ENCODE measurements around the gene CNTNAP2. TPM values are rescaled to one million over a fixed set of nuclear protein-coding genes. Genes with fewer than 3 reads are reported as not detected.
"Not testable (repeated sequence)": the region's sequence is repeated elsewhere in the genome, so short reads cannot be mapped to it uniquely, and the experiment has no call there.

Gene CNTNAP2
- total RNA-seq, 1 donor from 2014 or later: 0.48 TPM

GRCh38 chr7:147071536-147071935, 954.9 kb downstream of the CNTNAP2 start:
- DNase-seq (no peak), ATAC-seq (ENCODE audit: poor library complexity) (no peak)
- intact Hi-C loops (cut with DNase I): no loop called here

DNA sequence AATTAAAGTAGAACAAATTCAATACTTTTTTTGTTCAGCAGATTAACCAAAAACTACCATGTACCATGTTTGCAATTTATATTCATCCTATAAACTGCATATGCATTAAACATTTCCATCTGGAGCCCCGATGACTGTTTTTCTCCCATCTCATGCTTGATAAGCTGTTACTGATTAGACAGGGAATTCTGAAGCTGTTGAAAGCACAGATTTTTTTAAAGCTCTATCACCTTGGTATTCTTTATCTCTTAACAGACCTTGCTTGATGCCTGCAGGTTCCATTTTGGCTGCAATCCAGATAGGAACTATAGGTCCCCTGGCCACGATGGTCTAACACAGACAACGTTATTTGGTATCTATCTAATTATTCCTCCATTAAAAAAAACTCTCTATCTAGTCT, 961.7 kb downstream of the CNTNAP2 start:
- intact Hi-C loops (cut with DNase I): no loop called here
- no peak for ATAC-seq (ENCODE audit: poor library complexity)
- DNase-seq: no peak

GRCh38 chr7:147079083-147079482, 962.5 kb downstream of the CNTNAP2 start:
- DNase-seq (no peak), ATAC-seq (ENCODE audit: poor library complexity) (no peak)
- intact Hi-C loops (cut with DNase I): no loop called here

DNA sequence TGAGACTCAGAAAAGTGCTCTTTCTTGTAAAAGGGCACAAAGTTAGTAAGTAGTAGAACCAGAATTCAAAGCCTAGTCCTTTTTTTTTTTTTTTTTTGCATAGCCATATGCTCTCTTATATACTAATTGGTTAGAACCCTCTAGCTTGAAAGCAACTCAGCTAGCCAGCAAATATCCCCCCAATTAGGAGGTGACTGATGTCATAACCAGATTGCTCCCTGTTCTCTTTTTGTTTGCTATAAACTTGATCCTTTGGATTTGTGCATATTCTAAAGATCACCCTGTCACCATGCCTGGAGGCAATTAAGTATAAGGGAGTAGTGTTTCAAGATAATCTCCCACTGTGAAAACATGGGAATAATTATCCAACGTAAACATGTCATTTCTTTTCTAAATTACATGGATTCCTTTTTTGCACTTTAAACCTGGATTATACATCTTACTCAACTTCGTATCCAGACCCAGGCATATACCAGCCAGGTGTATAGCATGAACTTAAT, 963.4 kb downstream of the CNTNAP2 start:
- intact Hi-C loops (cut with DNase I): no loop called here

DNA sequence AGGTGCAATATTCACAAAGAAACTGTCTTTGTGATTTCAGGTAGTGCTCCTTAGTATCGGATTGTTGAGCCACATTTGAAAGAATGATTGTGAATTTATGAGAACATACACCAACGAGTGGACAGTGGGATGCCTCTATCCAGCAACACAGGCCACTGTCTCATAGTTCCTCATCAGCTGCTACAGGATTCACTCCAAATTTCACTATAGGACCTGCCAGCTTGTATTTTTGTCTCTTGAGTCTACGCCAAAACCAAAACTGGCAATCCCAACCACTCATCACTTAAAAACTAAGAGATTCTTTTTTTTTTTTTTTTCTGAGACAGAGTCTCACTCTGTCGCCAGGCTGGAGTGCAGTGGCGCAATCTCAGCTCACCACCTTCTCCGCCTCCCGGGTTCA, 964.5 kb downstream of the CNTNAP2 start:
- no peak for DNase-seq
- no peak for ATAC-seq (ENCODE audit: poor library complexity)

More for the DNA sequence above, 963.4 kb downstream of the CNTNAP2 start:
- no peak for ATAC-seq (ENCODE audit: poor library complexity)
- DNase-seq: no peak

DNA sequence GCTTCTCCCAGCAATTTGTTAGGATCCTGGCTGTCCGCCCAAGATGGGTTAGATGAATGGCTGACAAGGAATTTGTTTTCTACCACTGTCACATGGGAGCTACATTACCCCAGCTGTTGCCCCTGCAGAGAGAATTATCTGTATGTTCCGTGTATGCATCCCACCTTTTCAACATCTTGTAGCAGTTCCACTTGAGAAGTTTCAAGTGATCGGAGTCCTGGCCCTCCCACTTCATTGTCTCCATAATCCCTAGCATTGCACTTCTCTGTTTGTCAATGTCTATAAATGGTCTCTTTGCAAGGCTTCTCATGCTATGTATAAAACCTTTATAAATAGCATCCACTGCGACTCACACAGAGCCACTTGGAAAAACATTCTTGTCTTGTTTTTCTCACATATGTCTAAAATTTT, 972.5 kb downstream of the CNTNAP2 start:
- no peak for ATAC-seq (ENCODE audit: poor library complexity)
- DNase-seq: no peak
- intact Hi-C loops (cut with DNase I): no loop called here

More for the DNA sequence above, 964.5 kb downstream of the CNTNAP2 start:
- intact Hi-C loops (cut with DNase I): no loop called here

DNA sequence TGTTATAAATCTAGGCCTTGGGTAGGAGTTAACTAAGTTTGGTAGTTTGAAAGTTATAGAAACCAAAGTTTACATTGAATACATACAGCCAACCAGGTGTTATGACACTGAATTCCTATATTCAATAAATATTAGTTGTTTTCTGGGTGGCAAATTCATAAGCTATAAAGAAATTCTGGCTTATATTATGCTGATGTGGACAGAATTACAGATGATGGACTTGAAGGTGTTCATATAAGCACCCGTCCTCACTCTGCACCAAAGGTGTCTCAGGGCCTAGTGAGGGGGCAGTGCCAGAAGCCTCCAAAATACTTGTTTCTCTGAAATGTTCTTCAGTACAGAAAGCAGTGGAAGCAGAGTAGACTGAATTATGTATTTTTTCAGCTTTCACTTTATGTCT, 973.0 kb downstream of the CNTNAP2 start:
- DNase-seq (no peak), ATAC-seq (ENCODE audit: poor library complexity) (no peak)
- intact Hi-C loops (cut with DNase I): no loop called here

DNA sequence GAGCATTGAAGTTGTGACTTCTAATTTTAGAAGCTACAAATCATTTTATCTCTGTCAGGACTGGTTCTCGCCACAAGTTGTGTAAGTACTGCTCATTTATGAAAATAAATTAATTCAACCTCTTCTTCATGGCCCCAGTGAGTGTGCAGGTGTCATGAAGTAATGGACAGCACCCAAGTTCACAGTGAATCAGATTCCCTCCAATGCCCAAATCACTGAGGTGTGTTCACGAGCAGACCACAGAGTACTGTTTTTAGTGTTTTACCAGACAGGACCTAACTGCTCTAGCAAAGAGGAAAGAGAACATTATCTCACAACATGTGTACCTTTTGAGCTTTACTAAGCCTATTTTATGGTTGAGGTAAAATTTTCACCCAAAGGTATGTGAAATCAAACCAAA, 980.0 kb downstream of the CNTNAP2 start:
- intact Hi-C loops (cut with DNase I): no loop called here
- no peak for DNase-seq
- ATAC-seq (ENCODE audit: poor library complexity): no peak

- no peak for DNase-seq
- ATAC-seq (ENCODE audit: poor library complexity): no peak
- intact Hi-C loops (cut with DNase I): no loop called here
Observed at GRCh38 chr7:147103224-147103623, 986.6 kb downstream of the CNTNAP2 start.

GRCh38 chr7:147106746-147107145, 990.1 kb downstream of the CNTNAP2 start:
- DNase-seq (no peak), ATAC-seq (ENCODE audit: poor library complexity) (no peak)
- intact Hi-C loops (cut with DNase I): no loop called here

DNA sequence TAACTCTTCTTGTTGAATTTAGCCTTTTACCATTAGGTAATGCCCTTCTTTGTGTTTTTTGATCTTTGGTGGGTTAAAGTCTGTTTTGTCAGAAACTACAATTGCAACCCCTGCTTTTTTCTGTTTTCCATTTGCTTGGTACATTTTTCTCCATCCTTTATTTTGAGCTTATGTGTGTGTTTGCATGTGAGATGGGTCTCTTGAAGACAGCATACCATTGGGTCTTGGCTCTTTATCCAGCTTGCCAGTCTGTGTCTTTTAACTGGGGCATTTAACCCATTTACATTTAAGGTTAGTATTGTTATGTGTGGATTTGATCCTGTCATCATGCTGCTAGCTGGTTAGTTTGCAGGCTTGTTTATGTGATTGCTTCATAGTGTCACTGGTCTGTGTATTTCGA, 997.9 kb downstream of the CNTNAP2 start:
- DNase-seq; ATAC-seq (ENCODE audit: poor library complexity); intact Hi-C loops (cut with DNase I): not testable (repeated sequence)

- intact Hi-C loops (cut with DNase I): no loop called here
- ATAC-seq (ENCODE audit: poor library complexity): no peak
- DNase-seq: no peak
Observed at GRCh38 chr7:147136352-147136751, 1019.8 kb downstream of the CNTNAP2 start.

DNA sequence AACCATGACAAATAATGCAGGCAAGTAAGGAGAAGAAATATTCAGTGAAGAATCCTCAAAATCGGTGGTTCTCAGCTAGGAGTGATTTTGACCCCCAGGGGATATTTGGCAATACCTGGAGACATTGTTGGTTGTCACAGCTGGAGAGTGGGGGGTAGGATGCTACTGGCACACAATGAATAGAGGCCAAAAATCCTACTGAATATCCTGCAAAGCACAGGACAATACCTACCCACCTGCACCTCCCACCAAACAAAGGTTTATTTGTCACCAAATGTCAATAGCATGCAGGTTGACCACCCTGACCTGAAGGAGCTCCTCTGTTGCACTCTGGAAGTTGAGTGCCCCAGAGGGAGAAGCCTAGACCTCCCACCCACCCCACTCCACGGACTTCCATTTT, 1028.6 kb downstream of the CNTNAP2 start:
- ATAC-seq (ENCODE audit: poor library complexity) (no peak), DNase-seq (no peak)
- intact Hi-C loops (cut with DNase I): no loop called here

GRCh38 chr7:147146169-147146568, 1029.6 kb downstream of the CNTNAP2 start:
- no peak for ATAC-seq (ENCODE audit: poor library complexity)
- intact Hi-C loops (cut with DNase I): no loop called here
- no peak for DNase-seq

- ATAC-seq (ENCODE audit: poor library complexity): no peak
- DNase-seq: no peak
- intact Hi-C loops (cut with DNase I): no loop called here
Observed at GRCh38 chr7:147151661-147152060, 1035.1 kb downstream of the CNTNAP2 start.

DNA sequence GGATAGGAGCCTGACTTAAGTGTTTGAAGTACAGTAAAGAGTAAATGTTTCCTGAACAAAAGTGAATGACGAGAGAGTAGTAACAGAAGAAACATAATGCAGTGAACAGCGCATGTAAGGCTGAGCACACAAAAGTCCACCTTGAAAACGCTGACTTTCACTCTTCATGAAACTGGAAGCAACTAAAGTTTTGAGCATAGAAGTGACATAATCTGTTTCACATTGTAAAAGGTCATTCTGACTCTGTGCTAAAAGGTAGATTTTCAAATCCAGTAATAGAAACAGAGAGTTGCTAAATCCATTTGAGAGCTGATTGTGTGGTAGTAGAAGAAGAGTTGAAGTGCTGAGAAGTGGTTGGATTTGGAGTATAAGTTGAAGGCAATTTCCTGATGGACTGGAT, 1037.0 kb downstream of the CNTNAP2 start:
- no peak for ATAC-seq (ENCODE audit: poor library complexity)
- intact Hi-C loops (cut with DNase I): no loop called here

DNA sequence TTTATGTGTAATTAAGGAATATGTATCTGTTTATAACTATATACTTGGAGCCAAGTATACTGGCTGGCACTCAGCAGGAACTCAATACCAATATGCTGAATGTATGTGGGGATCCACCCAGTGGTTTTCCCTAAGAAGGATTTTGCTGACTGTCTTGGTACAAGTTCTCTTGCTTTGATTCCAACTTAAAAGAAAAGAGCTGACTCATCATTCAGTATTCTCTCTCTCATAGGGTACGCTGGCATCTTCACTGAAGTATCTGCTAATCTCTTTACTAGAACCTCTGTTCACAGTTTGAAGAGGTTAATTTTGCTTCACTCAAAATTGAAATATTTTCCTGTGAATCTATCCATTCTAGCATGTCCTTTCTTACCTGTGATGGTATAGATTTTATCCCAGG, 1044.8 kb downstream of the CNTNAP2 start:
- ATAC-seq (ENCODE audit: poor library complexity) (no peak), DNase-seq (no peak)
- intact Hi-C loops (cut with DNase I): no loop called here

More for the DNA sequence above, 1037.0 kb downstream of the CNTNAP2 start:
- no peak for DNase-seq

- intact Hi-C loops (cut with DNase I): no loop called here
- ATAC-seq (ENCODE audit: poor library complexity): no peak
- DNase-seq: no peak
Observed at GRCh38 chr7:147170341-147171012, 1053.9 kb downstream of the CNTNAP2 start.

- intact Hi-C loops (cut with DNase I): no loop called here
- no peak for ATAC-seq (ENCODE audit: poor library complexity)
Observed at GRCh38 chr7:147171013-147171391, 1054.4 kb downstream of the CNTNAP2 start.

GRCh38 chr7:147173883-147174282, 1057.3 kb downstream of the CNTNAP2 start:
- DNase-seq (no peak), ATAC-seq (ENCODE audit: poor library complexity) (no peak)
- intact Hi-C loops (cut with DNase I): no loop called here

More at GRCh38 chr7:147171013-147171391, 1054.4 kb downstream of the CNTNAP2 start:
- DNase-seq: no peak

DNA sequence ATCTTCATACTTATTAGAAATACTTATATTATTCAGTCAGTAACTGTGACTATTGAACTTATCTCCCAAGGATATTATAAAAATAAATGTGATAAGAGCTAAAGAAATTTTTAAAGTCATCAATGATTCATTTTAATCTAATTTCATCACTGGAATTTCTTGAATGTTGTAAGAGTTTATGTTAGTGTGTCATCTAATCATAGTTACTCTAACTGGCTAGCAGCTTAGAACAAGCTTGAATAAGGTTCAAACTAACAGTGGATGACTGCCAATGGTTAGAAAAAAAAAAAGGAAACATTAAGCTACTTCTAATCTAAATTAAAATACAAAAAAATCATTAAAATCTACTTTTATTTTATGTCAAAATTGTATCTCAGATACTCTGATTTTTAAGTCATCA, 1066.3 kb downstream of the CNTNAP2 start:
- ATAC-seq (ENCODE audit: poor library complexity) (no peak), DNase-seq (no peak)
- intact Hi-C loops (cut with DNase I): no loop called here

Measured in Right ventricle myocardium superior (tissue), 1 donor.